GM19455 (cell line): ENCODE measurements around the gene RNF169.

Source experiments
- ATAC-seq: cut with Tn5 transposase; IDR thresholded peaks from one replicate; pipeline ENCODE4 v1.9.1; 2021; ENCODE audit not compliant: unreplicated experiment

RNF169 gene

GRCh38 chr11:74748211-74749126 lies at the start of gene RNF169:
Gene RNF169, plus strand, starts transcription at chr11:74748849. Its CDS starts 32 bp downstream, at chr11:74748881.
- ATAC-seq: peak; percentile 97

- no peak for ATAC-seq
Measured at GRCh38 chr11:74699615-74700396, 48.8 kb upstream of the RNF169 start.

- no peak for ATAC-seq
Measured at GRCh38 chr11:74701351-74701750, 47.3 kb upstream of the RNF169 start.

GRCh38 chr11:74702383-74703007 lies 46.2 kb upstream of the RNF169 start:
- no peak for ATAC-seq

- no peak for ATAC-seq
Measured at GRCh38 chr11:74703211-74703610, 45.4 kb upstream of the RNF169 start.

- no peak for ATAC-seq
Measured at GRCh38 chr11:74707182-74707581, 41.5 kb upstream of the RNF169 start.

- no peak for ATAC-seq
Measured at GRCh38 chr11:74707602-74708510, 40.8 kb upstream of the RNF169 start.

GRCh38 chr11:74709175-74709574 lies 39.5 kb upstream of the RNF169 start:
- no peak for ATAC-seq

GRCh38 chr11:74710281-74710938 lies 38.2 kb upstream of the RNF169 start:
- no peak for ATAC-seq

- ATAC-seq: no peak
Measured at GRCh38 chr11:74713686-74714085, 35.0 kb upstream of the RNF169 start.

GRCh38 chr11:74714904-74715303 lies 33.7 kb upstream of the RNF169 start:
- no peak for ATAC-seq

GRCh38 chr11:74717221-74717969 lies 31.3 kb upstream of the RNF169 start:
- ATAC-seq: no peak

- no peak for ATAC-seq
Measured at GRCh38 chr11:74719011-74719410, 29.6 kb upstream of the RNF169 start.

- no peak for ATAC-seq
Measured at GRCh38 chr11:74720596-74721478, 27.8 kb upstream of the RNF169 start.

GRCh38 chr11:74721479-74721835 lies 27.2 kb upstream of the RNF169 start:
- ATAC-seq: no peak

GRCh38 chr11:74723511-74723910 lies 25.1 kb upstream of the RNF169 start:
- ATAC-seq: no peak

- ATAC-seq: no peak
Measured at GRCh38 chr11:74725701-74726100, 22.9 kb upstream of the RNF169 start.

GRCh38 chr11:74726547-74727182 lies 22.0 kb upstream of the RNF169 start:
- peak; percentile 73 for ATAC-seq
